NCI-H345 treated with DMSO at 0.1 percent for 48 hours (cell line): ENCODE results near the gene MINAR2.

Source experiments
- DNase-seq: peaks from one replicate; lab custom pipeline; 2025; ENCODE audit not compliant: unreplicated experiment; lab: John Stamatoyannopoulos, UW

Gene MINAR2, protein sequence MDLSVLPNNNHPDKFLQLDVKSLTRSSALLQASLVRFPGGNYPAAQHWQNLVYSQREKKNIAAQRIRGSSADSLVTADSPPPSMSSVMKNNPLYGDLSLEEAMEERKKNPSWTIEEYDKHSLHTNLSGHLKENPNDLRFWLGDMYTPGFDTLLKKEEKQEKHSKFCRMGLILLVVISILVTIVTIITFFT

GRCh38 chr5:129747572-129748407, at the start of gene MINAR2:
Gene MINAR2, plus strand, starts transcription at chr5:129748094. Its CDS starts 97 bp downstream, at chr5:129748191.
- no peak for DNase-seq

GRCh38 chr5:129698661-129699060, 49.2 kb upstream of the MINAR2 start:
- no peak for DNase-seq

DNA sequence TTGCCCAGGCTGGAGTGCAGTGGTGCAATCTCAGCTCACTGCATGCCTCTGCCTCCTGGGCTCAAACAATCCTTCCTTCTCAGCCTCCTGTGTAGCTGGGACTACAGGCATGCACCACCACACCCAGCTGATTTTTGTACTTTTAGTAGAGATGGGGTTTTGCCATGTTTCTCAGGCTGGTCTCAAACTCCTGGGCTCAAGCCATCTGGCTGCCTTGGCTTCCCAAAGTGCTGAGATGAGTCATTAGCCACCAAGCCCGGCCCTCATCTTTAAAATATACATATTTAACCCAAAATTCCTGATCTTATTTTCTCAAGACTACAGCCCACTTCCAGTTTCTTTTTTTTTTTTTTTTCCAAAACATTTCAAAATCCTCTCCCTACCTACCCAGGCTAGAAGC, 31.7 kb upstream of the MINAR2 start:
- no peak for DNase-seq

DNA sequence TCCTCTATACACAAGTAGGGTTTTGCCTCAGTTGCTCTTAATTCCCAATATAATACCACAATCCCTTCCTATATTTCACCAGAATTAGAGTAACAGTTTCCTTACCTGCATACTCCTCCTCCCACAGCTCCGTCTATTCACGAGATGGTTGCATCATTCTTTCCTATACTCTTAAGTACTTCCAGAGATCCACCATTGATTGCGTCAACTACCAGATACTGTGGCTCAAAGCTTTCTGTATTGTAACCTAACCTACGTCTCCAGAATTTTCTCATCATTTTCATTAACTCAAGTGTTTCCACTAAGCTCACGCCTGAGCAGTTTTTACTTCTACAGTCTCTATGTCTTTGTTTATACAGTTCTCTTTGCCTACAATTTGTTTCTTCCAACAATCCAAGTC, 31.2 kb upstream of the MINAR2 start:
- DNase-seq = no peak

GRCh38 chr5:129717751-129718310, 30.1 kb upstream of the MINAR2 start:
- DNase-seq = no peak

DNA sequence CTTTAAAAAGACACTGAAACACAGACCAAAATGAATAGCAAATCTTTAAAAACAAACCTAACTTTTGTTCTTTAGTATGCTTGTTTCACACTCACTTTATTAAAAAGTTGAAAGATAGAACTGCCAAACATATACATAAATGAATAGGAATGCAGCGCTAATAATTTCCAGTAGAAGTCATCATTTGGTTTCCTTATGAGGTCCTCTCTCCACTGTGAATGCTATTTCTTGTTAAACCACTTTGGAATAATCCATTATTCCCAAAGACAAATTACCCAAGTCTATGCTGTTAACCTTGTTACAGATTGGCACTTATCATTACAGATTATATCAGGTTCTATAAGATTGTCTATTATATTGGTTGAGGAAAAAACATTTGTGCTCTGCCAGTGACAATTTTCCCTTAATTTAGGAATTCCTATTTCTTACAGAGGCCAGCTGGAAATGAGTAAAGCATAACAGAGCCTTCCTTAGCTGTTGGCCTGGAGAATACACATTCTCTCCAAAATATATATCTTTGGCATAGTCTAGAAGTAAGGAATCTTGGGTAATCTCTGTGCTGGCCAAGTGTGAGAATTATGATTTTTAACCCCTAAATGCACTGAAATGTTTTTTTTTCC, 29.3 kb upstream of the MINAR2 start:
- DNase-seq = no peak

GRCh38 chr5:129724222-129724621, 23.7 kb upstream of the MINAR2 start:
- no peak for DNase-seq

GRCh38 chr5:129724647-129725046, 23.2 kb upstream of the MINAR2 start:
- no peak for DNase-seq

DNA sequence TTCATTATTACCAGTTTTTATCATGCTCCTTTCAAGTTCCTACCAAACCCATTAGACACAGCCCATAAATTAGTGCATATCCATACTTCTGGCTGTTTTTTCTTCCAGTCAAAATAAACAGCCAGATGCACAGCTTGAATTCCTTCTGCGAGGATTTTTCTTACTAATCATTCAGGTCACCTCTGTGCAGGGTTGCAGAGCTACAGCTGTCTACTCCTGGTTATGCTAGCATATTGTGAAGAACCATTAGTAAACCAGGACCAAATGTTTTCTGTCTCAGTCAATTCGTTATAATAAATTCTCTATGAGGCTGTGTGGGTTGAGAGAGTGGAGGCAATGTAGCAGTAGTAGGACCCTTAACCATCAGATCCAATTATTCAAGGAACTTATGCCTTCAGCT, 8.1 kb upstream of the MINAR2 start:
- DNase-seq = no peak

GRCh38 chr5:129743541-129744187, 4.2 kb upstream of the MINAR2 start:
- no peak for DNase-seq

GRCh38 chr5:129745997-129746396, 1.9 kb upstream of the MINAR2 start:
- no peak for DNase-seq

- no peak for DNase-seq
Observed at GRCh38 chr5:129746876-129747275, 1.0 kb upstream of the MINAR2 start.

DNA sequence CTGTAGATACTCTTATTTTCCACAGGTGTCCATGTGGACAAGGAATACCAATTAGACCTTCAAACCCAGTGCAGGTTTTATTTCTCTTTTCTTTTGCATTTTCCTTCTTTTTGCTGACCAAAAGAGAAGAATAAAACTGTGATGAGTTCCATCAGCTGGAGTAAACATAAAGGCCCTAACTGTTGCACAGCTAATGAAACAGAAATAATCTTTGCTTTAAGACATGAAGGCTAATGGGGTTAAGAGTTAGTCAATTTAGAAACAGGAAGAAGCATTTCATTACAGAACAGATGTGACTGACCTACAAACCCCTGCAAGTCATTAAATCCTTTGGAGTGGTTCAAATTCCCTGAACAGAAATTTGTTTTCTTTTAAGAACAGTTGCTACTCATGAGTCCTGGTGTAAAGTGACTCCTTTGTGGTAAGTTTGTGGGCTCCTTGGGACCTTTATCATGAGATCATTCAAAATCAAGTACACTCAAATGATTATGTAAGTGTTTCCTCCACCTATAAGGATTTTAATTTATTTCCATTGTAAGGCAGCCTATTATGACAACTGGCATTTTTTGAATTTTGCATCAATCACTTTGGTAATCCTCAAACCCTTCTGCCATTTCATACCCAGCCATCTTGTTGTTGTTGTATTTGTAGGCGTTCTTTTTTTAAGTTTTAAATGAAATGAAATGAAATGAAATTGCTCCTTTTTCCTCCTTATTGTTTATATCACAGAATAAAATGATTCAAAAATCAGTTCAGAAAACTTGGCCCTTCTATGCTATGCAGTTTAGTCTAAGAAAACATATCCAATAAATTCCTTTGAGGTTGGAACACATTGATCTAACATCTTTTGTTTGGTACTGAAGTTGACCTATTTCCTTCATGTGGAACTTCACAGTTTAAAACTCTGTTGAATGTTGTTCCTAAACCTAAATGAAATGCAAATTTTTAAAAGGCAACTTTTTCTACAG, 1.3 kb downstream of the MINAR2 start:
- no peak for DNase-seq

- no peak for DNase-seq
Observed at GRCh38 chr5:129760636-129761325, 12.9 kb downstream of the MINAR2 start.

DNA sequence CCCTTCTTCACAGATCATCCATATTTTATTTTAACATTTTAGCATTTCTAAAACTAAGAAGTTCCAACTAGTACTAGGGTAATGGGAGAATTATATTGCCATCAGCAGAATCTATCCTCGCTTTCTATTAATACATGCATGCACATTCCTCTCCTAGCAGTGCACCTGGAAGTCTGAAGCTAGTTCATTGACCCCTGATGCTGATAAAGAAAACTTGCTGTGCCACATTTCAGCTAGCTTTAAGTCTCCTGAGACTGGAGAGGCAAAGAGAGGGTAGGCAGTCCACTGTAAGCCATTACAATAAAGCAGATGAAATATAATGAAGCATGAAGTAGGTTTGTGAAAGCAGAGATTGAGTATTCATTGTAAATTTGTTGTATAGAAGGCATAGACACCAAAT, 15.8 kb downstream of the MINAR2 start:
- DNase-seq = no peak

GRCh38 chr5:129766798-129767197, 18.9 kb downstream of the MINAR2 start:
- DNase-seq = no peak

- peak; percentile 53 for DNase-seq
Observed at GRCh38 chr5:129767927-129768380, 20.1 kb downstream of the MINAR2 start.

- no peak for DNase-seq
Observed at GRCh38 chr5:129768735-129769134, 20.8 kb downstream of the MINAR2 start.

DNA sequence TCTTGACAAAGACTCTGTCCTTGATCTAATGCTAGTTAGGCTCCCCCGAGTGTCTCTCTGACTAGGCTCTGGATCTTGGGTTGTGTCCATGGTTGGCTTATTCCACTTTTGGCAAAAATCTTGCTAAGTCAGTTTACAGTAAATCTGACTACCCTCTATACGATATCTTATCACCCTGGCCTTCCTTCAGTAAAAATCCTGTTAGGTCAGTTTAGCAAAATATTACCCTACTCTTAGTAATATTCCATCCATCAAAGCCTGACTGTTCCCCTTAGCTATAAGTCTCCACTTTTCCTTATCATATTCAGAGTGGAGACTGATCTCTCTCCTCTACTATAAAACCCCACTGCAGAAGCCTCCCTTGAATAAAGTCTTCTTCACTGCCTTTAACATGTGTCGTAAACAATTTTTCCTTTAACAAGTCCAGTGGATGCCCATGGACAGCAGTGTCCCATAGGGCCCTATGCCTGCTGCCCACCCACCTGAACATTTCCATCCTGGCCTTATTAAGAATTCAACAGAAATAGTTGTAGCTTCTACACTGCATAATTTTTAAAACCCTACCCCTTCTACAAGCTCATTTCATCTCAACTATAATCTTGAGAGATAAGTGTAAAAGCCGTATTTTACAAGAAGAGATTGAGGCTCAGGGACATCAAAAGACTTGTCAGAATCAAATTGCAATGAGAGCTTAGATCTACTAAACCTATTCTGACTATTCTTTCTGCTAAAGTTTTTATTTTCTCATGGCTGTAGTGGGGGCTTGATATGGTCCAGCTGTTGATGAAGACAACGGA, 22.3 kb downstream of the MINAR2 start:
- DNase-seq = no peak
